Measurements from ENCODE around the gene MYO3B. TPM values are rescaled to one million over a fixed set of nuclear protein-coding genes. Genes with fewer than 3 reads are reported as not detected.

MYO3B gene
- polyA plus RNA-seq, 1 of the 3 experiments (the other 2 are of a cell fraction), result not detected

GRCh38 chr2:170262343-170262742 is 84.4 kb downstream of the MYO3B start:
- ChIA-PET POLR2A (no interaction called here), CTCF (interaction anchor here (1.2 kb wide), 1 partner anchor 26 kb away, joined by 9 read pairs; no protein-coding TSS in a partner anchor)
- Histone ChIP-seq H3K4me1 (ENCODE audit: control insufficient read depth in 1 of 2, insufficient read depth in 2 of 2, low read depth in 1 of 2, low read length in 1 of 2) (peaks cover 0 to 3% of the 10 kb centered on the region in 2 experiments; a peak in 2 of 4 replicates), H3K9me3 (no peaks in the 10 kb centered on the region), H3F3A (replicated peaks; ENCODE audit: insufficient read depth) (no peaks in the 10 kb centered on the region), H3K9ac (no peak overlapping the region), H2AFZ (ENCODE audit: low read depth) (no peak overlapping the region), H3K4me3 (ENCODE audit: low read depth in 2 of 2, low read length in 1 of 2) (no peak overlapping the region), H3K27ac (ENCODE audit: low read depth in 2 of 2, low read length in 1 of 2) (no peak overlapping the region), H3K79me2 (ENCODE audit: insufficient read depth) (no peaks in the 10 kb centered on the region), H3K4me2 (no peak overlapping the region), H3K27me3 (ENCODE audit: insufficient read depth) (no peaks in the 10 kb centered on the region), H3K36me3 (replicated peaks in 1 of 2; ENCODE audit: control insufficient read depth in 1 of 2, insufficient read depth in 2 of 2, low read length in 1 of 2) (no peaks in the 10 kb centered on the region), H3K9me2 (no peaks in the 10 kb centered on the region), H4K20me1 (ENCODE audit: insufficient read depth) (no peaks in the 10 kb centered on the region)
- WGBS (ENCODE audit: low lambda C conversion rate), result no CpG with 5 or more reads among the region's 2 CpGs
- no peak for DNase-seq
- TF ChIP-seq JUND (IDR thresholded peaks at IDR 0.05) (no peak), POLR2AphosphoS5 (IDR thresholded peaks at IDR 0.05; ENCODE audit: low read depth, low read length) (no peak), ZBTB33 (IDR thresholded peaks at IDR 0.05; ENCODE audit: borderline replicate concordance, low read depth) (no peak), PBX3 (IDR thresholded peaks at IDR 0.05) (no peak), TAF1 (IDR thresholded peaks at IDR 0.05; ENCODE audit: borderline replicate concordance, low read depth, low read length) (no peak), CHD2 (IDR thresholded peaks at IDR 0.05; ENCODE audit: low read length, partially characterized antibody) (no peak), FOSL2 (IDR thresholded peaks at IDR 0.05; ENCODE audit: borderline replicate concordance, low read depth) (no peak), SMC3 (IDR thresholded peaks at IDR 0.05; ENCODE audit: low read depth, low read length) (no peak), FOXJ3 (CRISPR knock-in tag; IDR thresholded peaks at IDR 0.05) (no peak)

- DNase-seq, result no peak
- WGBS (ENCODE audit: low lambda C conversion rate), result 63% methylated on average over 4 of the region's 4 CpGs
- Histone ChIP-seq H3K27me3 (ENCODE audit: insufficient read depth) (no peaks in the 10 kb centered on the region), H3K4me3 (ENCODE audit: low read depth in 2 of 2, low read length in 1 of 2) (no peak overlapping the region), H3K9ac (no peak overlapping the region), H3K36me3 (replicated peaks in 1 of 2; ENCODE audit: control insufficient read depth in 1 of 2, insufficient read depth in 2 of 2, low read length in 1 of 2) (no peaks in the 10 kb centered on the region), H3K4me2 (no peak overlapping the region), H3K9me3 (no peaks in the 10 kb centered on the region), H3K9me2 (no peaks in the 10 kb centered on the region), H3K27ac (ENCODE audit: low read depth in 2 of 2, low read length in 1 of 2) (no peak overlapping the region), H4K20me1 (ENCODE audit: insufficient read depth) (no peaks in the 10 kb centered on the region), H3F3A (replicated peaks; ENCODE audit: insufficient read depth) (no peaks in the 10 kb centered on the region), H3K4me1 (ENCODE audit: control insufficient read depth in 1 of 2, insufficient read depth in 2 of 2, low read depth in 1 of 2, low read length in 1 of 2) (peaks cover 0 to 3% of the 10 kb centered on the region in 2 experiments; a peak in 2 of 4 replicates), H3K79me2 (ENCODE audit: insufficient read depth) (no peaks in the 10 kb centered on the region), H2AFZ (ENCODE audit: low read depth) (no peak overlapping the region)
- ChIA-PET POLR2A (no interaction called here), CTCF (interaction anchor here (1.2 kb wide), 1 partner anchor 27 kb away, joined by 9 read pairs; no protein-coding TSS in a partner anchor)
- TF ChIP-seq SMC3 (IDR thresholded peaks at IDR 0.05; ENCODE audit: low read depth, low read length), result no peak
- TF ChIP-seq RCOR1 (IDR thresholded peaks at IDR 0.05; ENCODE audit: low read length), result no peak
- no peak for TF ChIP-seq GABPA (IDR thresholded peaks at IDR 0.05; ENCODE audit: low read depth)
- no peak for TF ChIP-seq CHD2 (IDR thresholded peaks at IDR 0.05; ENCODE audit: low read length, partially characterized antibody)
- no peak for TF ChIP-seq CTCF (IDR thresholded peaks at IDR 0.05)
- no peak for TF ChIP-seq FOSL2 (IDR thresholded peaks at IDR 0.05; ENCODE audit: borderline replicate concordance, low read depth)
- TF ChIP-seq MXI1 (IDR thresholded peaks at IDR 0.05; ENCODE audit: low read depth, low read length), result no peak
- no peak for TF ChIP-seq USF2 (IDR thresholded peaks at IDR 0.05; ENCODE audit: borderline replicate concordance, low read depth, low read length)
- no peak for TF ChIP-seq JUND (IDR thresholded peaks at IDR 0.05)
- no peak for TF ChIP-seq REST (IDR thresholded peaks at IDR 0.05; ENCODE audit: low read depth, low read length)
- TF ChIP-seq EZH2phosphoT487 (IDR thresholded peaks at IDR 0.05; ENCODE audit: borderline replicate concordance, low read depth), result no peak
Measured at GRCh38 chr2:170262806-170263205, 84.9 kb downstream of the MYO3B start.

Measured in SK-N-SH (cell line).